GM18870 (cell line): ENCODE measurements around the gene HIP1R.

Experiments
- ATAC-seq: cut with Tn5 transposase; IDR thresholded peaks from one replicate; pipeline ENCODE4 v1.9.1; 2021; ENCODE audit warnings: moderate library complexity; ENCODE audit not compliant: unreplicated experiment

Gene HIP1R

GRCh38 chr12:122860854-122861586, 25.8 kb downstream of the HIP1R start:
- no peak for ATAC-seq

DNA sequence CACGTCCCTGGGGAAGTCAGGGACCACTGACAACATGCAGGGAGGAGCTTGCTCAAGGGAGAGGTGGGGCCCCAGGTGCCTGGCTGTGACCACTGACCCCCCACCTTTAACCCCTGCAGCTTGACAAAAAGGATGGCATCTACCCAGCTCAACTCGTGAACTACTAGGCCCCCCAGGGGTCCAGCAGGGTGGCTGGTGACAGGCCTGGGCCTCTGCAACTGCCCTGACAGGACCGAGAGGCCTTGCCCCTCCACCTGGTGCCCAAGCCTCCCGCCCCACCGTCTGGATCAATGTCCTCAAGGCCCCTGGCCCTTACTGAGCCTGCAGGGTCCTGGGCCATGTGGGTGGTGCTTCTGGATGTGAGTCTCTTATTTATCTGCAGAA, 26.3 kb downstream of the HIP1R start:
- ATAC-seq, result no peak

GRCh38 chr12:122862110-122862634, 26.9 kb downstream of the HIP1R start:
- no peak for ATAC-seq

DNA sequence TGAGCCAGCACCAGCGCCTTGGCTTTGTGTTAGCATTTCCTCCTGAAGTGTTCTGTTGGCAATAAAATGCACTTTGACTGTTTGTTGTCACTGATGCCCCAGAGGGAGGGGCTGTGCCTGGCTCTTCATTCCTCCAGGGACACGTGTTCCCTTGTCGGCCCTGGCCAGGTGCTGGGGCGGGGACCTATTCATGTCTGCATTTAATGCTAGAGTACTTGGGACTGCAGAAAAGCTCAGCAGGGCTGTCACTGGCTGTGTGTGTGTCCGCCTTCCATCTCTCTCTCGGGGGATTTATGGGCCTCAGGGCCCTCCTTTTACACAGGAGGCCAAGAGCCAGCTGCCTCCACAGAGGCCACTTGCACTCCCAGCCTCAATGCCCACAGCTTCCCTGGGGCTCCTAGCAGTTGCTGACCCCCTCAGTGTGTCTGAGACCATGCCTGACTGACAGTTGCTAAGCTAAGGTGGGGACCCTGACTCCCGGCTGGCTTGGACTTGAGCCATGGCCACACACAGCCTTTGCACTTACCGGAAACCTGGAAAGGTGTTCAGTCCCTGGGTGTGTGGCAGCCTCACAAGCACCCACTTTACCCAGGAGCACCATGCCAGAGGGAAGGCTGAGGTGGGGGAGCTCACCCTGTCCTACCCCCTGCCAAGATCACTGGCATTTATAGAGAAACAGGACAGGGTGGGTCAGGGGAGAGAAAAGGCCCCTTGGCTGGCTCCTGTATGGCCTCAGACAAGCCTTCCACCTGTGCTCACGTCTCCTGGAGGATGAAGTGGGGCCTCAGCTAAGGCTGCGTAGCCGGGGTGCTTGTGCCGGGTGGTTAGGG, 27.8 kb downstream of the HIP1R start:
- ATAC-seq, result no peak

GRCh38 chr12:122864894-122865253, 29.6 kb downstream of the HIP1R start:
- ATAC-seq, result no peak

DNA sequence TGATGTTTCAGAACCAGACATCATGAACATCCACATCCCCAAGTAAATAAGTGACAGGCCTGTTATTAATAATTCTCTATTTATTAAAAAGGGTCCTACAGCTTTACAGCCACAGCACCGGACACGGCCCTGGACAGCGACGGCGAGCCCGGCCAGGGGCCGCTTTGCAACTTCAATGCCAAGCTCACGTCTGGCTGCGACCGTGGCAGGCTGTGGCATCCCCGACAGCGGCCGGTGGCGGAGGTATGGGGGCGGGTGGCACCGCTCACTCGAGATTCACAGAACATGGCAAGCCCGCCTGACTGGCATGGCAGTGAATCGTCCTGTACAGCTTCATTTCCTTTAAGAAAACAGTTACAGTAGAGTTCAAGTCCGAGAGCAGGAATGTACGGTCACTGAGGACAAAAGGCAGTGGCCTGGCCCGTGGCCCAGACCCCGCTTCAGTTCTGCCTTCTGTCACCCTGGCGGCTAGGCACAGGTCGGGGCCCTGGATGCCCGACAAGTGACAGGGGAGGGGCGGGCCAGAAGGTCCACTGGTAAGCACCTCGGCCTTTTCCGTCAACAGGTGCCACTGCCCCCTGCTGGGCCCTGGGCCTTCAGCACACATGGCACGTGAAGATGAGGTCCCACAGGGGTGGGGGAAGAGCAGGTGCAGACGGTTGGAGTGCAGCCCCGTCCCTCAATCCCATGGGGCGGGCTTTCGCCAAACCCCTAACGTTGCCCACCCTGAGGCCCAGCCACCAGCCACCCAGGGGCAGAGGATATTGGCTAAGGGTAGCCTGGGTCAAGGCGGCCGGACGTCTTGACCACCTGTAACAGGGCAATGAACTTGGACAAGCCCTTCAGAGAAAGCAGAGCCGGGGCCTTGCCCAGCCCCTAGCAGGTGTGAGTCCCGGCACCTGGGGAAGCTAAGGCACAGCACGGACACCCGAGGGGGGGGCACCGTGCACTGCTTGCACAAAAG, 30.3 kb downstream of the HIP1R start:
- ATAC-seq, result no peak

DNA sequence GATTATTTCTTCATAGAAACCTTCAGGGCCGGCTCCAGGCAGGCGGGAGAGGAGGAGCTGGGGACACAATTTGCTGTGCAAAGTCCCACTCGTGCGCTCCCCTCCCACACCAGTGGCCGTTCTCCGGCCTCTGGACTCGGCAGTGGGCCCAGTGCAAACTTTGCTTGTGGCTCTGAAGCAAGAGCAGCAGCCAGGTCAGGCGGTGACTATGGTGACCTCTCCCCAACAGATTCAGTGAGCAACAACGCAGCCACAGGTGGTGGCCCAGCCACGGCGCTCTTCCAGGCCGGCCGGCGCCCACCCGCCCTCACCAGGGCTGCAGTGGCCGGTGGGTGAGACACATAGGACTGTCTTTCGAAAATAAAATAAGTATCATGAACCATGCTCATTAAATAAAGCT, 31.1 kb downstream of the HIP1R start:
- ATAC-seq, result no peak

DNA sequence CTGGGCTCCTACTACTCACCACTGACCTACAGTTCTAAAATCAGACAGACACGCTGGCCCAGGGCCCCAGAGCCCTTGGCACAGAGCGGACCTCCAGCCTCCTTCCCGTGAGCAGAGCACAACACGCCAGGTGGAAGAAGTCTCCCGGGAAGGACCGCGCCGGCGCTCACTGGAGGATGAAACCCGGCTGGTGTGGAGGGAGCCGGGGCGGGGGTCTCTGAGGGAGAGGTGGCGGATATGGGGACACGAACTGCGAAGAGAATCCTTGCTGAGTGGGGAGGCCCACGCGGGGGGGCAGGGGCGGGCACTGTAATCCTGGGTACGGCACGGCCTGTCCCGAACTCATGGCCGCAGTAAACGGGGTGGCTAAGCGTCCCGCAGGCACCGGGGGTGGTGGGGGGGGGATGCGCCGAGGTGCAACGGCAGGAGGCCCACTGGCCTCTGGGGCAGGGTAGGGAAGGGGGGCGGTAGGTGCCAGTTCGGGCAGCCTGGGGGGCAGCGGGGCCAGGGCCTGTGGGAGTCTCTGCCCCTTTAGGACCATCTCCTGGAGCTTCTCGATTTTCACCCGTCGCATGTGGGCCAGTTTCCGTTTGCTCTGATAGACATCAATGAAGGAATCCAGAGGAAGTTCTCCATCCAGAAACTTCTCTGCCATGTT, 31.8 kb downstream of the HIP1R start:
- no peak for ATAC-seq

DNA sequence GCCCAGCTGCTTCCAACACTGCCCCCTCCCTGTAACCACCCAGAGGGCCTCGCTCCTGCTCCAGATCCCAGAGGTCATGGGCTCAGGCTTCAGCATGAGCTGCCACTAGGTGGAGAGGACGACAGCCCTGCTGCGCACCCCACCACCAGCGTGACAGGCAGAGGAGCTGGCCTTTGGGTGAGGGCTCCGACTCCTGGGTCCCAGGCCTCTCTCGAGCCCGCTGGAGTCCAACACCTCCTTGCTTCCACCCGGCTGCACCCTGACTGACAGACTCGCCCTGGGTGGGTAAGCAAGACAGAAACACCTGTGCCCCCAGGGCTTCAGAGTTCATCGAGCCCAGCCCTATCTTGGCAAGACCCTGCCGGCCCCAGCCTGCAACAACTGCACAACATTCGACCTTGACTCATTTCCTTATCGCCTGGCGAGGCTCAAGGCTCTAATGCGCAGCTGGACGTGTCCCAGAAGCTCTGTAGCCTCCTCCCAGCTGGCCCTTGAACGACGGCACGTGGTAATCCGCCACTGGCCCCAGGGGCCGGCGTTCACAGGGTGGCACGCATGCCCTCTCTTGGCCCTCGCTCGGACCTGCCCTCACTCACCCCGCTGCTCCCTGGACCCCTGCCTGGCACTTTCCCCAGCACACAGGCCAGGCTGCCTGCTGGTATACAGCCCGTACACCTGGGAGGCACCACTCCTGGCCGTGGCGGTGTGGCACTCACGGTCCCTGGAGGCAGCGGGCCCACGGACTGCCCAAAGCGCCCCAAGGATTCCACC, 32.6 kb downstream of the HIP1R start:
- no peak for ATAC-seq

DNA sequence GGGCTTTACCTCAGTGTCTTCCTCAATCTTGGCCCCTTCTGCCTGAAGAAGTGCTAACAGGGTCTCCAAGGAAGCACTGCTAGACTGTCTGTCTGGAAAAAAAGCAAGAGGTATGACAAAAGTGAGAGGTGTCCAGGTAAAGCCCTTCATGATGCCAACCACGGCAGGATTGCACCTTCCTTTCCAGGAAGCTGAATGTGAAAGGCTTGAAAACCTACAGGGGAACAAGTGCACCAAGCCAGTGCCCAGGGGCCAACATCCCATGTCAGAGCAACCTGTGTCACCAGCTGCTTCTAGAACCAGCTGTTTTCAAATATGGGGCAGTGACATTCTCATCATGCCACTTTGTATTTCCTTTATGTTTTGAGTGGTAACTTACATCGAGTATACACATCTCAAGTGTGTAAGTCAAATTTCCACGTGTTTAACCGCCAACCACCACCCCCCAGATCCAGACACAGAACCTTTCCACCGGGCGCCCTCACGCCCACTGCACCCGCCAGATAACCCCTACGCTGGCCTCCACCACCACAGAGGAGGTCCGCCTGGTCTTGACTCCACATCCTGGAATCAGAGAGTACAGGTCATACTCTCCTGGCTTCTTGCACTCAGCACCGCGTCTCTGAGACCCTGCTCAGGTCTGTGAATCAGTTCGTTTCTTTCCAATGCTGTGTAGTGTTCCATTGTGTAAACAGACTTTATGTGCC, 33.4 kb downstream of the HIP1R start:
- ATAC-seq, result no peak

DNA sequence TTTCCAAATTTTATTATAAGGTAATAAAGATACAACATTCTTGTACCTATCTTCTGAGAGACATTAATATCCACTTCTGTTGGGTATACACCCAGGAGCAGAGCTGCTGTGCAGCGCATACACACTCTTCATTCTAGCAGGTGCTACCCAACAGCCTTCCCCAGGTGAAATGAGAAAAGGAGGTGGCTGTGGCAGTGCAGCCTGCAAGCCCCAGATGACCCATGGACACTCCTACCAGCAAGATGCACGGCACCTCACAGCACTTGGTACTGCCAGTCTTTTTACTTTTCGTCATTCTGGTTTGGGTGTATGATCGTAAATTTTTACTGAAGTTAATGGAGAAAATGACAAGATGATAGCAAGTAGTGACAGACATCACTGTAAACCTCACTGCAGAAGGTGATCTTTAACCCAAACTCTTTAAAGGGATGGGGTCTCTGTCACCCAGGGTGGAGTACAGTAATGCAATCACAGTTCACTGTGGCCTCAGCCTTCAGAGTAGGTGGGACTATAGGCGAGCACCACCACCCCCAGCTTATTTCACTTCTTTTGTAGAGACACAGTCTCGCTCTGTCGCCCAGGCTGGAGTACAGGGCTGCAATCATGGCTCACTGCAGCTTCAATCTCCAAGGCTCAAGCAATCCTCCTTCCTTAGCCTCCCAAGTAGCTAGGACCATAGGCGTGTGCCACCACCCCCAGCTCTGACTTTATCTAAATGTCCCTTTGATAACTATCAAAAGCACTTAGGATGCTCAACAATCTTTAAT, 34.1 kb downstream of the HIP1R start:
- no peak for ATAC-seq

DNA sequence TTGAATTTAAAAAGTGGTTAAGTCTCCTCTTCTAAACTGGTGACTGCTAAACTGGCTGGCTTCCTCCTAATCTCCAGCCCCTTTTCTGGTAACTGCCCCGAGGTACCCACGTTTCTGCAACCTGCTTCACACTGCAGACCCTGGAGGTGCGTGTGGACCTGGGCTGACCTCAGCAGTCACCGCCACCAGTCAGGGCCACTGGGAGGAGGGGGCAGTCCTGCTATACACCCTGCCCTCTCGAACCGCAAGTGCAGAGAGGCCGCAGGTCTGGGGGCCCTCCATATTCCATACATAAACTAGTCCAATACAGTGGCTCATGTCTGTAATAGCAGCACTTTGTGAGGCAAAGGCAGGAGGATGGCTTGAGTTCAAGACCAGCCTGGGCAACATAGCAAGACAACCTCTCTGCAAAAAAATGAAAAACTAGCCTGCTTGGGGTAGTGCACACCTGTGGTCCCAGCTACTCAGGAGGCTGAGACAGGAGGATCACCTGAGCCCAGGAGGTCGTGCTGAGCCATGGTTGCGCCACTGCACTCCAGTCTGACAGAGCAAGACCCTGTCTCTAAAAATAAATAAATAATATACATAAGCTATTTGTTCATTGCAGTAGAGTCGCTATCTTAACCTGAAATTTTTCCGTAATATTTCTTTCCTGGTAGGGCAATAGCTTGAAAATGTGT, 35.0 kb downstream of the HIP1R start:
- ATAC-seq, result no peak

DNA sequence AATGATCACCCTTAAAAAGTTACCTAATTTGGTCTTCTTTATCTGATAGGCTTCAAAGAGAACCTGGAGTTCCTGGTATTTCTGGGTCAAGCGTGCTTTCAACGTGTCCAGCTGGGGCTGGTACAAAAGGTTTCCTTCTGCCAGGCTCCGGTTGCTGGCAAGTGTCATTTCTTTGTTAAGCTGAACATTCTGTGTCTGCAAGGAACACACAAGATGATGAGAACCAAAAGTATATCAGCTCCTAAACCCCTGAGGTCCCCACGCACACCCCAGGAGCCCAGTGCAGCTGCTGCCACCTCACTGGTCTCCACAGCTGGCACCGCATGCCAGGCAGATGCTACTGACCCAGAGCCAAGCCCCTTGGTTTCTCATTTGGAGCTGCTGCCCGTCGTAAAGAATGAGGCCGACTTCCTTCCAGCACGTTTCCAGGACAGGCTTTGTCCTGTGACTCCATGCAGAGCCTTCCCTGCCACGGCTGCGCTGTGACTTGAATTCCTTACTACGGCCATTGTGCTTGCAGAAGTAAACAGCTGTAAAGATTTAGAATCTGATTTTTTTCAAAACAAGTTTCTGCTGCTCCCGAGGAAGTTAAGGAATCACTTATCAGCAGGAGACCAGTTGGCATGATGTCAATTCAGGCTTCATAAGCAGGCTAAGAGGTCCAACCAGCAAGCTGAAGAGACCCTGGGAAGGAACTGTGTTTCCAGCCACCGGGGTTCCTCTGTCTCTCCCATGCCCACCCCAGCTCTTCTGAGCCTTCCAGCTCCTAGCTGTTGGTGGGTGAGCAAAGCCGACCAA, 35.8 kb downstream of the HIP1R start:
- no peak for ATAC-seq

GRCh38 chr12:122871851-122872780, 36.9 kb downstream of the HIP1R start:
- no peak for ATAC-seq

DNA sequence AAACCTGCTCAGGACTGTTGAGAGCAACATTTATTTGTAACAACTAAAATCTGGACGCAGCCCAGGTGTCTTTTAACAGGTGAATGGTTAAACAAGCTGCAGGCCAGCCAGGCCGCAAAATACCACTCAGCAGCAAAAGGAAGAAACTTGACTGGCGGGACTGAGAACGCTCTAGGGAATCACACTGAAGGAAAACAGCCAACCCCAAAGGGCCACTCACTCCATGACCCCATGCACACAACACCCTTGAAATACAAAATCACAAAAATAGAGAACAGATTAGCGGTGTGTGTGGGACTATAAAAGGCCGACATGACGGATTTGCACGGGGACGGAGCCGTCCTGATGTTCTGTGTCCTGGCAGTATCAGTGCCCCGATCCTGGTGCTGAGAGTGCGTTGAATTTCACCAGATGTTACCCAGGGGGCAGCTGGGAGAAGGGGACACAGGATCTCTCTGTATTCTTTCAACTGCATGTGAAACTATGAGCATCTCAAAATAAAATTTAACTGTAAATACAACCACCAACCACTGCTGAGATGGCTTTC, 37.6 kb downstream of the HIP1R start:
- no peak for ATAC-seq

- no peak for ATAC-seq
These were observed 38.3 kb downstream of the HIP1R start for GRCh38 chr12:122873540-122873939.
